Mucosa of gallbladder (tissue), 1 donor: Measurements from ENCODE around the gene PPP4R3A. TPM values are rescaled to one million over a fixed set of nuclear protein-coding genes. Genes with fewer than 3 reads are reported as not detected.
"Not testable (repeated sequence)": the region's sequence is repeated elsewhere in the genome, so short reads cannot be mapped to it uniquely, and the experiment has no call there.

Source experiments
- DNase-seq: peaks from one replicate; pipeline ENCODE4 v3.0.0-alpha.2; 2020; ENCODE audit warnings: low spot score
- total RNA-seq: library from RNA; stranded (reverse); gene quantifications from one replicate; pipeline ENCODE4 v1.2.1, GENCODE V29; 2021
- donor health status: DM: no; HTN: no; CAD: no.

The PPP4R3A gene
- 72.3 TPM for total RNA-seq

GRCh38 chr14:91510171-91511042, at the start of gene PPP4R3A:
Gene PPP4R3A (minus strand): TSS chr14:91510310. CDS start chr14:91509647, 663 bp downstream.
- peak; percentile 95 for DNase-seq

- no peak for DNase-seq
Observed at GRCh38 chr14:91555531-91555930, 45.4 kb upstream of the PPP4R3A start.

DNA sequence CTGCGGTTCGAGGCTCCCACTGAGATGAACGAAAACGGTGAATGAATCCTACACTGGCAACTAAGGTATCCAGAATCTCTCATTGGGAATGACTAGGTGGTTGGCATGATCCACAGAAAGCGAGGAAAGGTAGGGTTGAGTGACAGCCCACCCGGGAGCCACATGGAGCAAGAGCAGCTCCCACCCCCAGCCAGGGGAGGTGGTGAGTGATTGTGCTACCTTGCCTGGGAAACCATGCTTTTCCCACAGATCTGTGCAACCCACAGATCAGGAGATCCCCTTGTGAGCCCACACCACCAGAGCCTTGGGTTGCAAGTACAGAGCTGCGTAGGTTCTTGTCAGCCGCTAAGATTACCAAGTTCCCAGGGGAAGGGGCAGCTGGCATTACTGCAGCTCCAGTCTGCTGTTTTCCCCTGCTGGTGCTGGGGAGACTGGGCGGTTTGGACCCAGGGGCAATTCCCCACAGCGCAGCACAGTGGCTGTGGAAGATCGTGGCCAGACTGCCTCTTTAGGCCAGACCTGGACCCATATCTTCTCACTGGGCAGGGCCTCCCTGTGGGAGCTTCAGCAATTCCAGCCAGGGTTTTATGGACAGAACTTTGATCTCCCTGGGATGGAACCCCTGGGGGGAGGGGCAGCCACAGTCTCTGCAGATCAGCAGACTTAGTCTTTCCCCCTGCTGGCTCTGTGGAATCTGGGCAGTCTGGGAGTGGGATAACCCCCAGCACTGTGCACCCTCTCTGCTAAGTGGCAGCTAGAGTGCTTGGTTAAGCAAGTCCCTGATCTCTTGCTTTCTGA, 44.6 kb upstream of the PPP4R3A start:
- DNase-seq = no peak

DNA sequence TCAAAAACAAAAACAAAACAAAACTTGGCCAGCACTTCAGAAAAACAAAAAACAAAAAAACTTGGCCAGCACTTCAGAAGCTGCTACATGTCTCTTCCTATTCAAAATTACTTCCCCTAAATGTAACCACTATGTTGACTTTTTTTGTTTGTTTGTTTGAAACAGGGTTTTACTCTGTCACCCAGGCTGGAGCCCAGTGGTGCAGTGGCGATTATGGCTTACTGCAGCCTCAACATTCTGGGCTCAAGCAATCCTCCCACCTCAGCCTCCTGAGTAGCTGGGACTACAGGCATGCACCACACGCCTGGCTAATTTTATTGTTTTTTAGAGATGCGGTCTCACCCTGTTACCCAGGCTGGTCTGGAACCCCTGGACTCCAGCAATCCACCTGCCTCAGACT, 38.0 kb upstream of the PPP4R3A start:
- DNase-seq = no peak

GRCh38 chr14:91545946-91546716, 36.0 kb upstream of the PPP4R3A start:
- no peak for DNase-seq

- DNase-seq = no peak
Observed at GRCh38 chr14:91545204-91545603, 35.1 kb upstream of the PPP4R3A start.

- no peak for DNase-seq
Observed at GRCh38 chr14:91536327-91536726, 26.2 kb upstream of the PPP4R3A start.

GRCh38 chr14:91534059-91534458, 23.9 kb upstream of the PPP4R3A start:
- not testable (repeated sequence) for DNase-seq

- no peak for DNase-seq
Observed at GRCh38 chr14:91533623-91534022, 23.5 kb upstream of the PPP4R3A start.

DNA sequence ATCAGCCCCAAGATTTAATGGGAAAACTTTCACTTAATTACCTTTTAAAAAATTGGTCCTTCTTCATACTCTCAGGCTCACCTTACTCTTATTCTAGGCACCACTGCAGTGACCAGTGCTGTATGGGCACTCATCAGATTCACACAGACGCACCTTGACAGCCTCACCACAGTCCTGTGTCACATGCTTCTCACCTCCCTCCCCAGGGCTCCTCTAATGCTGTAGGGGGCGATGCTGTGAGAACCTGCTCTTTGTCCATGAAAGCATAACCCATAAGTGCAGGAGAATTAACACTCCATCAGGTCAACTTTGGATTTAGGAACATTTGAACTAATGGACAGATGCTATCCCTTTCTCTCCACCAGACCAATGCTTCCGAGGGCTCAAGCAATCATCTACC, 13.9 kb upstream of the PPP4R3A start:
- DNase-seq = no peak

DNA sequence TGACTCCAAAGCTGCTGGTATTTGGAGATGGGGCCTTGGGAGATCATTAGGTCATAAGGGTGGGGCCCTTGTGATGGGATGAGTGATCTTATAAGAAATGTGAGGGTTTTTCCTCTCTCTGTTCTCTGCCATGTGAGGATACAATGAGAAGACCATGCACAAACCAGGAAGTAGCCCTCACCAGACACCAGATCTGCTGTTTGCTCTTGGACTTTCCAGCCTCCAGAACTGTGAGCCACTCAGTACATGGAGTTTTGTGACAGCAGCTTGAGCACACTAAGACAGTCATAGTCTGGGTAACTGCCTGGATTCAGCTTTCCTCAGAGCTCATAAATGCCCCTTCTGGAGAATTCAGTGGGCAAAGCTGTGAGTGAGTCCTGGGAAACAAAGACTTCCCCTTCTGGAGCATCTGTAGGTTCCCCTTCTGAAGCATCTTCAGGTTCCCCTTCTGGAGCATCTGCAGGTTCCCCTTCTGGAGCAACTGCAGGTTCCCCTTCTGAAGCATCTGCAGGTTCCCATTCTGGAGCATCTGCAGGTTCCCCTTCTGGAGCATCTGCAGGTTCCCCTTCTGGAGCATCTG, 11.0 kb upstream of the PPP4R3A start:
- DNase-seq = no peak

DNA sequence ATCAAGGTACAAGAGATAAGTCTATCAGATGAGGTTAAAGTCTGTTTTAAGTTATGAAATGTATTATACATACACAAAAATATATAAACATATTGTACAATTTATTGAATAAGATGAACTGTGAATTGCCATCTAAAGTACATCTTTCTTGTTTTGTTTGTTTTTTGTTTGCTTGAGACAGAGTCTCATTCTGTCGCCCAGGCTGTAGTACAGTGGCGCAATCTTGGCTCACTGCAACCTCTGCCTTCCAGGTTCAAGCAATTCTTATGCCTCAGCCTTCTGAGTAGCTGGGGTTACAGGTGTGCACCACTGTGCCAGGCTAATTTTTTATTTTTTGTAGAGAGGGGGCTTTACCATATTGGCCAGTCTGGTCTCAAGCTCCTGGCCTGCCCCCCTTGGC, 10.0 kb upstream of the PPP4R3A start:
- DNase-seq = no peak

- no peak for DNase-seq
Observed at GRCh38 chr14:91519239-91520036, 9.3 kb upstream of the PPP4R3A start.

DNA sequence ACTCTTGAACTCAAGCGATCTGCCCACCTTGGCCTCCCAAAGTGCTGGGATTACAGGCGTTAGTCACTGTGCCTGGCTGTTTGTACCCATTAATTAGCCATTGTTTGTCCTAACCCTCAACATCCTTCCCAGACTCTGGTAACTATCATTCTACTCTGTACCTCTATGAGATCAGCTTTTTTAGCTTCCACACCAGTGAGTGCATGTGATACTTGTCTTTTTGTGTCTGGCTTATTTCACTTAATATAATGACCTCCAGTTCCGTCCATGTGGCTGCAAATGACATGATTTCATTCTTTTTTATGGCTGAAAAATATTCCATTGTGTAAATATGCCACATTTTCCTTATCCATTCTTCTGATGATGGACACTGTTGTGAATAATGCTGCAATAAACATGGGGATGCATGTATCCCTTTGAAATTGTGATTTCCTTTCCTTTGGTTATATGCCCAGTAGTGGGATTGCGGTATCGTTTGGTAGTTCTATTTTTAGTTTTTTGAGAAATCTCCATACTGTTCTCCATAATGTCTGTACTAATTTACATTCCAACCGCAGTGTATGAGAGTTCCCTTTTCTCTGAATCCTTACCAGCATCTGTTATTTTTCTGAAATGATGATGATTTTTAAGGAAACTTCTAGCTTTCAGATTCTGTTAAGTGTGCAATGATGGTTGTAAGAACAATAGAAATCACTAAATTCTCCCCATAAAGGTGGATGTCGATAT, 6.7 kb upstream of the PPP4R3A start:
- no peak for DNase-seq

DNA sequence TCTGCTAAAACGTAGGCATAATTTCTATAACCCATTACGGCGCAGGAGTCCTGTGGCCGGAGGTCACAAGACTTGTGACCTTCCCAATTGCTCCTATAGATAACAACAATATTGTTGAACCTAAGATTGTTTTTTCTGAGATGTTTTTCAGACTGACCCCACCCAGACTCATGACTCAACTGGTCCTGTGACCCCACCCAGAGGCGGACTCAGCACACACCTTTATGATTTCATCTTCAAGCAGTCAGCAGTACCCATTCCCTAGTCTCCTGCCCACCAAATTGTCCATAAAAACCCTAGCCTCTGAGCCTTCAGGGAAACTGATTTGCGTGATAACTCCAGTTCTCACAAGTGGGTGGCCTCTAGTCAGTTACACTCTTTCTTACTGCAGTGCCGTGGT, 5.9 kb upstream of the PPP4R3A start:
- DNase-seq = no peak

DNA sequence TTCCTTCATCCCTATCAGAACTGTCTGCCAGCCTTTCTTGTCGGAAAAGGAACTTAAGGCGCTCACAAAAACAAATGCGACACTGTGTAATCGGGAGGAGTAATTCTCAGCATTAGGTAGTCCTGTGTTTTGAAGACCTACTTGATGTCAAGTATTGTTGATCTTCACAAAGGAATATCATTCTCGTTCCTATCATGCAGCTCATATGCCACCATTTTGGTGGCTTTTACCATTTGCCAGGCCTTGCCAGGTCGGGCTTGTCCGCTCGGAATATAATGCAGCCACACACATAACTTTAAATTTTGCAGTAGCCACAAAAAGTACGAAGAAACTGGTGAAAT, 903 bp upstream of the PPP4R3A start:
- DNase-seq = no peak

GRCh38 chr14:91509878-91510170, 286 bp downstream of the PPP4R3A start:
- DNase-seq = no peak

- DNase-seq = peak; percentile 14
Observed at GRCh38 chr14:91509083-91509877, 830 bp downstream of the PPP4R3A start.

GRCh38 chr14:91508105-91508504, 2.0 kb downstream of the PPP4R3A start:
- DNase-seq = no peak

GRCh38 chr14:91506226-91506625, 3.9 kb downstream of the PPP4R3A start:
- no peak for DNase-seq
